ENCODE measurements around the gene ENO1. TPM values are rescaled to one million over a fixed set of nuclear protein-coding genes. Genes with fewer than 3 reads are reported as not detected.

ENO1 gene
- total and polyA plus RNA-seq, 9 of the 15 experiments (the other 6 are each of a cell fraction or from before 2014, with no cell fraction given): 2,249 to 7,472 (median 2,868) TPM

DNA sequence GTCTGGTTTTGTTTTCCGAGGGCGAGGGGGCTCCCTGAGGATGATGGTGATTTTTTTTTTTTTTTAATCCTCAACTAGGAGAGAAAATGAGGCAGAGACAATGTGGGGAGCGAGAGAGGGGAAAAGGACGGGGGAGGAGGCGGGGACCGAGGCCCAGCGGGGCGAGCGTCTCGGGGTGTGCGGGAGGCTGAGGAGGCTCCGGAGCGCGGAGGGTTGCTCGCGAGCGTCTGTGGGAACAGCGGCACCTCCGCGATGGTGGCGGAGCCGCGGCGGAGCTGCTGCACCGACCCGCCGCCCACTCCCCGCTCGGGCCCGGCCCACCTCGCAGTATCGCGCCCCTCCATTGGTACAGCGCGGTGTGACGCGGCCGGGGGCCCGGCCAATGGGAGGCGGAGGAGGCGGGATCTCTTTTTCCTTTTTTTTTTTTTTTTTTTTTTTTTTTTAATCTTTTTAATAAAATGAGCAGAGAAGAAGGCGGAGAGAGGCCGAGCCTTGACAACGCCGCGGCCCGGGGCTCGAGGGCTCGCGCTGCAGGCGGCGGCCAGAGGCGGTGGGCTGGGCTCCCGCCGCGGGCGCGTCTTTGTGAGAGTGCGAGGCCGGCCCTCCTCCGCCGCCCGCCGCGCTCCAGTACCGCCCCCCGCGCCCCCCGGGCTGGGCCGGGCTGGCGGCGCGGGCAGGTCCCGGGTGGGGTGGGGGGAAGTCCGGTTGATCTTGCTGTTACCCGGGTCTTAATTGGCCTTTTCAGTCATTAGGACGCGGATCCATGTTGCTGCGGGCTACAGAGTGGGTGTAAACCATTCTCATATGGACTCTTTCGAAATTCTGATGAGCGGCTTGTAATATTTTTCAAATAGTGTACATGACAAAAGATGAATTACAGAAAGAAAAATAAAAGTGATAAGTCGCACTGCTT is 60.8 kb downstream of the ENO1 start, which contains the start of gene RERE (continued):
- no peak for TF ChIP-seq STAG1 (CRISPR knock-in tag; IDR thresholded peaks at IDR 0.05; ENCODE audit: borderline replicate concordance)
- no peak for TF ChIP-seq CEBPG (CRISPR knock-in tag; IDR thresholded peaks at IDR 0.05)
- TF ChIP-seq CEBPG (tag; conservative IDR thresholded peaks at IDR 0.05 in 1 of 2, IDR thresholded peaks at IDR 0.05 in 1 of 2): peak in 1 of 2 experiments; percentile 45; a peak in 2 of 4 replicates
- peak; percentile 69 for TF ChIP-seq ZFX (CRISPR knock-in tag; IDR thresholded peaks at IDR 0.05)
- TF ChIP-seq, protein P1, sequence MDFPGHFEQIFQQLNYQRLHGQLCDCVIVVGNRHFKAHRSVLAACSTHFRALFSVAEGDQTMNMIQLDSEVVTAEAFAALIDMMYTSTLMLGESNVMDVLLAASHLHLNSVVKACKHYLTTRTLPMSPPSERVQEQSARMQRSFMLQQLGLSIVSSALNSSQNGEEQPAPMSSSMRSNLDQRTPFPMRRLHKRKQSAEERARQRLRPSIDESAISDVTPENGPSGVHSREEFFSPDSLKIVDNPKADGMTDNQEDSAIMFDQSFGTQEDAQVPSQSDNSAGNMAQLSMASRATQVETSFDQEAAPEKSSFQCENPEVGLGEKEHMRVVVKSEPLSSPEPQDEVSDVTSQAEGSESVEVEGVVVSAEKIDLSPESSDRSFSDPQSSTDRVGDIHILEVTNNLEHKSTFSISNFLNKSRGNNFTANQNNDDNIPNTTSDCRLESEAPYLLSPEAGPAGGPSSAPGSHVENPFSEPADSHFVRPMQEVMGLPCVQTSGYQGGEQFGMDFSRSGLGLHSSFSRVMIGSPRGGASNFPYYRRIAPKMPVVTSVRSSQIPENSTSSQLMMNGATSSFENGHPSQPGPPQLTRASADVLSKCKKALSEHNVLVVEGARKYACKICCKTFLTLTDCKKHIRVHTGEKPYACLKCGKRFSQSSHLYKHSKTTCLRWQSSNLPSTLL (IDR thresholded peaks at IDR 0.05): no peak
- no peak for TF ChIP-seq ZNF408 (CRISPR knock-in tag; IDR thresholded peaks at IDR 0.05; ENCODE audit: low read depth)
- TF ChIP-seq ZNF644 (tag; IDR thresholded peaks at IDR 0.05; ENCODE audit: low read depth): 0 out of 2 replicates have a peak, but pooled peaks have one; percentile 30
- no peak for TF ChIP-seq KAT2B (IDR thresholded peaks at IDR 0.05; ENCODE audit: low read depth, low read length)
- TF ChIP-seq GATAD2B (IDR thresholded peaks at IDR 0.05; ENCODE audit: borderline replicate concordance): peak; percentile 96
- peak; percentile 92 for TF ChIP-seq NEUROD1 (IDR thresholded peaks at IDR 0.05; ENCODE audit: borderline replicate concordance, low read depth, low read length, partially characterized antibody)
- no peak for TF ChIP-seq ZNF253 (CRISPR knock-in tag; conservative IDR thresholded peaks at IDR 0.05)
- no peak for TF ChIP-seq MECOM (CRISPR knock-in tag; IDR thresholded peaks at IDR 0.05)
- TF ChIP-seq SMARCA5 (IDR thresholded peaks at IDR 0.05): peak; percentile 63; the same call in 1 of the 2 replicates
- TF ChIP-seq ZNF12 (CRISPR knock-in tag; IDR thresholded peaks at IDR 0.05): no peak
- TF ChIP-seq, protein P2, sequence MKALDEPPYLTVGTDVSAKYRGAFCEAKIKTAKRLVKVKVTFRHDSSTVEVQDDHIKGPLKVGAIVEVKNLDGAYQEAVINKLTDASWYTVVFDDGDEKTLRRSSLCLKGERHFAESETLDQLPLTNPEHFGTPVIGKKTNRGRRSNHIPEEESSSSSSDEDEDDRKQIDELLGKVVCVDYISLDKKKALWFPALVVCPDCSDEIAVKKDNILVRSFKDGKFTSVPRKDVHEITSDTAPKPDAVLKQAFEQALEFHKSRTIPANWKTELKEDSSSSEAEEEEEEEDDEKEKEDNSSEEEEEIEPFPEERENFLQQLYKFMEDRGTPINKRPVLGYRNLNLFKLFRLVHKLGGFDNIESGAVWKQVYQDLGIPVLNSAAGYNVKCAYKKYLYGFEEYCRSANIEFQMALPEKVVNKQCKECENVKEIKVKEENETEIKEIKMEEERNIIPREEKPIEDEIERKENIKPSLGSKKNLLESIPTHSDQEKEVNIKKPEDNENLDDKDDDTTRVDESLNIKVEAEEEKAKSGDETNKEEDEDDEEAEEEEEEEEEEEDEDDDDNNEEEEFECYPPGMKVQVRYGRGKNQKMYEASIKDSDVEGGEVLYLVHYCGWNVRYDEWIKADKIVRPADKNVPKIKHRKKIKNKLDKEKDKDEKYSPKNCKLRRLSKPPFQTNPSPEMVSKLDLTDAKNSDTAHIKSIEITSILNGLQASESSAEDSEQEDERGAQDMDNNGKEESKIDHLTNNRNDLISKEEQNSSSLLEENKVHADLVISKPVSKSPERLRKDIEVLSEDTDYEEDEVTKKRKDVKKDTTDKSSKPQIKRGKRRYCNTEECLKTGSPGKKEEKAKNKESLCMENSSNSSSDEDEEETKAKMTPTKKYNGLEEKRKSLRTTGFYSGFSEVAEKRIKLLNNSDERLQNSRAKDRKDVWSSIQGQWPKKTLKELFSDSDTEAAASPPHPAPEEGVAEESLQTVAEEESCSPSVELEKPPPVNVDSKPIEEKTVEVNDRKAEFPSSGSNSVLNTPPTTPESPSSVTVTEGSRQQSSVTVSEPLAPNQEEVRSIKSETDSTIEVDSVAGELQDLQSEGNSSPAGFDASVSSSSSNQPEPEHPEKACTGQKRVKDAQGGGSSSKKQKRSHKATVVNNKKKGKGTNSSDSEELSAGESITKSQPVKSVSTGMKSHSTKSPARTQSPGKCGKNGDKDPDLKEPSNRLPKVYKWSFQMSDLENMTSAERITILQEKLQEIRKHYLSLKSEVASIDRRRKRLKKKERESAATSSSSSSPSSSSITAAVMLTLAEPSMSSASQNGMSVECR (CRISPR knock-in tag; IDR thresholded peaks at IDR 0.05): peak; percentile 22; the same call in 1 of the 2 replicates
- peak; percentile 83; the same call in 1 of the 2 replicates for TF ChIP-seq PML (IDR thresholded peaks at IDR 0.05; ENCODE audit: low read length)
- TF ChIP-seq, protein P3, sequence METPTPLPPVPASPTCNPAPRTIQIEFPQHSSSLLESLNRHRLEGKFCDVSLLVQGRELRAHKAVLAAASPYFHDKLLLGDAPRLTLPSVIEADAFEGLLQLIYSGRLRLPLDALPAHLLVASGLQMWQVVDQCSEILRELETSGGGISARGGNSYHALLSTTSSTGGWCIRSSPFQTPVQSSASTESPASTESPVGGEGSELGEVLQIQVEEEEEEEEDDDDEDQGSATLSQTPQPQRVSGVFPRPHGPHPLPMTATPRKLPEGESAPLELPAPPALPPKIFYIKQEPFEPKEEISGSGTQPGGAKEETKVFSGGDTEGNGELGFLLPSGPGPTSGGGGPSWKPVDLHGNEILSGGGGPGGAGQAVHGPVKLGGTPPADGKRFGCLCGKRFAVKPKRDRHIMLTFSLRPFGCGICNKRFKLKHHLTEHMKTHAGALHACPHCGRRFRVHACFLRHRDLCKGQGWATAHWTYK (CRISPR knock-in tag; IDR thresholded peaks at IDR 0.05): no peak
- no peak for TF ChIP-seq ZNF121 (CRISPR knock-in tag; conservative IDR thresholded peaks at IDR 0.05)
- TF ChIP-seq SIRT6 (IDR thresholded peaks at IDR 0.05; ENCODE audit: low read depth, low read length): no peak
- TF ChIP-seq POLR2AphosphoS2 (IDR thresholded peaks at IDR 0.05; ENCODE audit: low read length): peak; percentile 54; the same call in 1 of the 2 replicates
- TF ChIP-seq HDAC6 (IDR thresholded peaks at IDR 0.05; ENCODE audit: low read depth, low read length): no peak
